Choroid plexus epithelial cell (primary cell): ENCODE data around the gene ETV3L.
"Not testable (repeated sequence)": the region's sequence is repeated elsewhere in the genome, so short reads cannot be mapped to it uniquely, and the experiment has no call there.

Experiments
- DNase-seq: peaks from one replicate; pipeline ENCODE4 v3.0.0-alpha.2; 2010; ENCODE audit warnings: low read depth
- H3K4me3 ChIP-seq: 2 replicates; pipeline ENCODE4 v1.5.1; 2011; ENCODE audit warnings: low read depth, mild to moderate bottlenecking, control low read depth, low read length, moderate library complexity
- CTCF ChIP-seq: conservative IDR thresholded peaks from 2 replicates; pipeline ENCODE4 v1.5.1; 2011; ENCODE audit warnings: low read depth, mild to moderate bottlenecking, control low read depth, inconsistent platforms, low read length, moderate library complexity

ETV3L gene

GRCh38 chr1:157105988-157106812, 6.6 kb upstream of the ETV3L start:
- H3K4me3 ChIP-seq = no peak overlapping the region
- TF ChIP-seq CTCF = no peak
- peak; percentile 90 for DNase-seq

- no peak overlapping the region for H3K4me3 ChIP-seq
- DNase-seq = no peak
- no peak for TF ChIP-seq CTCF
Observed at GRCh38 chr1:157105298-157105987, 5.8 kb upstream of the ETV3L start.

DNA sequence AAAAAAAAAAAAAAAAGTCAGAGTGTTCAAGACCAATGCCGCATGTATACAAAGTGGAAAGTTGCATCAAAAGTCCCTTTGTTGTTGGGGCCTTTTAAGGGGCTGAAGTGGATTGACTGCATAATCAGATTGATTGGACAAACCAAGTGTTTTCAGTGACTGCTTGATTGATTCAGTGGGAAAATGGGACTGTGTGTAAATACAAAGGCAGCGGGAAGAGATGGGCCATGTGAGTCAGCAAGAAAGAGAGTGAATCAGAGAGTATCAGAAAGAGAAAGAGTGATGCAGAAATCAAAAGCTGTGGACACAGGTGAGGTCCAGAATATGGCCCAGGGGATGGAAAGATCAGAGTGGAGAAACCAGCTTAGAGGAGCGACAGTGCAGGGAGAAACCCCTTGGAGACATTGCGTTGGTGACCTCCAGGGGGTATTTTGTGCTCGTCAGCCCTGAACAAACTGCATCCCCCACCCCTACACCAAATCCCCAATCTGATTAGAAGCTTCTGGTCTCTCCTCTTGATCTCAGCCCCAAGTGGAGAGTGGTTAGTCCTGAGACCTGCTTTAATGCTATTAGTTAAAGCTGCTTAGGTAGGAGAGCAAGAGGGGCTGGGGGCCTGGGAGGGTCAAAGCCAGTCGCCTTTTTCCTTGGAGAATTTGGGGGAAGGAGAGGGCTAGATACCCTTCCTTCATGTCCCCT, 5.1 kb upstream of the ETV3L start:
- no peak for TF ChIP-seq CTCF
- H3K4me3 ChIP-seq = no peak overlapping the region
- peak; percentile 19 for DNase-seq

GRCh38 chr1:157103268-157103667, 3.7 kb upstream of the ETV3L start:
- no peak overlapping the region for H3K4me3 ChIP-seq
- TF ChIP-seq CTCF = no peak
- no peak for DNase-seq

- TF ChIP-seq CTCF = no peak
- no peak overlapping the region for H3K4me3 ChIP-seq
- DNase-seq = no peak
Observed at GRCh38 chr1:157101149-157101548, 1.5 kb upstream of the ETV3L start.

GRCh38 chr1:157098987-157099632, 498 bp downstream of the ETV3L start:
- not testable (repeated sequence) for H3K4me3 ChIP-seq, DNase-seq

- DNase-seq = no peak
- TF ChIP-seq CTCF = no peak
Observed at GRCh38 chr1:157098519-157098918, 1.1 kb downstream of the ETV3L start.

More at GRCh38 chr1:157098519-157098918, 1.1 kb downstream of the ETV3L start:
- H3K4me3 ChIP-seq = no peak overlapping the region
